HG02973 (cell line): ENCODE results near the gene NDUFB4.
"Not testable (repeated sequence)": the region's sequence is repeated elsewhere in the genome, so short reads cannot be mapped to it uniquely, and the experiment has no call there.

Source experiments
- ATAC-seq: cut with Tn5 transposase; IDR thresholded peaks from one replicate; pipeline ENCODE4 v1.9.1; 2021; ENCODE audit warnings: moderate library complexity; ENCODE audit not compliant: unreplicated experiment

The NDUFB4 gene

GRCh38 chr3:120636795-120637401, 40.8 kb downstream of the NDUFB4 start:
- no peak for ATAC-seq

GRCh38 chr3:120637851-120638559, 41.9 kb downstream of the NDUFB4 start:
- no peak for ATAC-seq

GRCh38 chr3:120638820-120639219, 42.7 kb downstream of the NDUFB4 start:
- not testable (repeated sequence) for ATAC-seq

GRCh38 chr3:120640231-120640630, 44.1 kb downstream of the NDUFB4 start:
- no peak for ATAC-seq

- no peak for ATAC-seq
Measured at GRCh38 chr3:120641696-120642246, 45.6 kb downstream of the NDUFB4 start.

GRCh38 chr3:120642368-120642948, 46.3 kb downstream of the NDUFB4 start:
- no peak for ATAC-seq

GRCh38 chr3:120645083-120645845, 49.1 kb downstream of the NDUFB4 start:
- no peak for ATAC-seq

GRCh38 chr3:120646771-120647432, 50.8 kb downstream of the NDUFB4 start:
- no peak for ATAC-seq

GRCh38 chr3:120648290-120648689, 52.2 kb downstream of the NDUFB4 start:
- ATAC-seq: no peak

GRCh38 chr3:120649830-120650233, 53.7 kb downstream of the NDUFB4 start:
- no peak for ATAC-seq

GRCh38 chr3:120650311-120650710, 54.2 kb downstream of the NDUFB4 start:
- no peak for ATAC-seq
